Transverse colon (tissue), 4 donors: ENCODE data around the gene MEF2A.

Experiments used
- CTCF ChIP-seq, 5 experiments: fragments of 200-600 bp in 3 of 5; fragments of 450-650 bp in 2 of 5; sonication (generic) in 3 of 5; IDR thresholded peaks; 1 replicate in 2 of 5; 2 replicates in 3 of 5; pipeline ENCODE4 v1.5.1; 2016 to 2017; ENCODE audit warnings: antibody characterized with exemption in 5 of 5, inconsistent platforms in 3 of 5, mild to moderate bottlenecking in 2 of 5, moderate library complexity in 1 of 5
- POLR2AphosphoS5 ChIP-seq, 3 donors: sonication (generic); formaldehyde crosslinking; IDR thresholded peaks; one replicate each; pipeline ENCODE4 v1.6.1; 2016; ENCODE audit warnings: antibody characterized with exemption in 3 of 3

- TF ChIP-seq CTCF (IDR thresholded peaks at IDR 0.05) = no peak
- no peak for TF ChIP-seq POLR2AphosphoS5 (IDR thresholded peaks at IDR 0.05)
Measured at GRCh38 chr15:99550077-99550476, 15.7 kb upstream of the MEF2A start.
